Gastroesophageal sphincter (tissue), 3 donors: ENCODE measurements around the gene LGALS9.

ENCODE experiments used
- CTCF ChIP-seq, 4 experiments: fragments of 200-600 bp in 2 of 4; fragments of 450-650 bp in 2 of 4; sonication (generic) in 1 of 4; IDR thresholded peaks; one replicate each; pipeline ENCODE4 v1.5.1; 2017 to 2019; ENCODE audit warnings: antibody characterized with exemption in 4 of 4, mild to moderate bottlenecking in 2 of 4, moderate library complexity in 2 of 4
- POLR2AphosphoS5 ChIP-seq: sonication (generic); formaldehyde crosslinking; IDR thresholded peaks from one replicate; pipeline ENCODE4 v1.6.1; 2017; ENCODE audit warnings: antibody characterized with exemption

DNA sequence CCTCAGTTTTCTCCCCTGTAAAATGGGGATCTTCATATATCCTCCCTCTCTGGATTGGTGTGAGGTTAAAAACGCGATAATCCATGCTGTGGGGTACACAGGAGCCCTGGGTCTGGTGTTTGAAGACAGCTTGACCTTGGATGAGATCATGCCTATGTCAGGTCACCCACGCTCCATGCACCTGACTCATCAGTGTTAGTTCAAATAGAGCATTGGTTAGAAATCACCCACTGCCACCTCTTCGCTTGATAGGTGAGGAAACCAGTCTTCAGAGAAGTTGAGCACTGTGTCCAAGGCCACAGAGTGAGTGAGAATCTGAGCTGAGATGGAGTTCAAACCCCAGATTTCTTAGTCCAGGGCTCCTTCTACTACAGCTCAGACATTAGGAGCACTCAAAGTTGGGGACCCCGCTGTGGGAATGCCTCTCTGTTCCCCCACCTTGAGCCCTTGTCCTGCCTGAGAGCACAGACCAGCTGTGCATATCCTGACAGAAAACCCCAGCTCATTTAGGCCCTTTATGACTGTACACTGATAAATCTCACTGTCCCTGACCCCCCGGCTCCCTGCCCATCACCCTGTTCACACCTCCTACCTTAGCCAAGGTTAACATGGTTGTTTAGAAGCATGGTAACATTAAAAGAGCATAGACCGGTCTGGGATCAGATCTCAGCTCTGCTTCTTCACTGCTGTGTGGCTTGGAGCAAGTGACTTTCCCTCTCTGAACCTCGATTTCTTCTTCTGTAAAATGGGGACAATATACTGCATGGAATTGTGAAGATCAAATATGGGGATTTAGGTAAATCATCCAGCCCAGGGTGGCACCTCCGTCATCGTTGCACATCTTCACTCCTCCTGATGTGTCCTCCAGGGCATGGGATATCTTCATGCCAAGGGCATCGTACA lies 22.4 kb upstream of the LGALS9 start:
- TF ChIP-seq CTCF (IDR thresholded peaks at IDR 0.05), result no peak
- no peak for TF ChIP-seq POLR2AphosphoS5
